ENCODE measurements around the gene IL18BP. TPM values are rescaled to one million over a fixed set of nuclear protein-coding genes. Genes with fewer than 3 reads are reported as not detected.

Gene IL18BP
- total and polyA plus RNA-seq, 2 donors (not counting 3 experiments of a cell fraction or from before 2014, with no cell fraction given), result 12.9 to 20.1 TPM

- no peak for FAIRE-seq
These were observed 1.1 kb upstream of the IL18BP start for GRCh38 chr11:71997594-71997993.

More at GRCh38 chr11:71997594-71997993, 1.1 kb upstream of the IL18BP start:
- intact Hi-C loops (cut with micrococcal nuclease) (no loop called here), dilution Hi-C loops (cut with MboI; ENCODE audit: extremely low pct_ligation_motif_present, low sequenced_read_pairs) (no loop called here)
- POLR2A ChIA-PET, result interaction anchor here (0.5 to 1.3 kb wide), 2 partner anchors 69 to 208 kb away, joined by 3 read pairs; partner anchors contain the start of genes RNF121 and XNDC1N
- peaks cover 8% of the 10 kb centered on the region for H3K4me1 ChIP-seq (ENCODE audit: control insufficient read depth, extremely low read depth, insufficient read depth, low read length)
- H2AFZ ChIP-seq (ENCODE audit: low read depth, low read length), result no peak overlapping the region
- no peak overlapping the region for H3K4me3 ChIP-seq (replicated peaks in 1 of 3; ENCODE audit: insufficient read depth in 1 of 3, low read depth in 1 of 3, low read length in 3 of 3)
- H3K27ac ChIP-seq (ENCODE audit: insufficient read depth, low read depth, low read length), result no peak overlapping the region
- H3K9ac ChIP-seq (replicated peaks; ENCODE audit: extremely low read depth, insufficient read depth, low read length), result no peak overlapping the region
- CTCF ChIA-PET, result interaction anchor here (1.2 kb wide), 1 partner anchor 20 kb away, joined by 3 read pairs; no protein-coding TSS in a partner anchor
- peaks cover 3 to 24% of the 10 kb centered on the region in 2 experiments for H3K36me3 ChIP-seq (ENCODE audit: control insufficient read depth in 2 of 2, extremely low read depth in 1 of 2, insufficient read depth in 2 of 2, low read length in 2 of 2)
- no peaks in the 10 kb centered on the region for H3K9me1 ChIP-seq (replicated peaks; ENCODE audit: control insufficient read depth, extremely low read depth, insufficient read depth, low read length)
- peaks cover 8% of the 10 kb centered on the region for H3K79me2 ChIP-seq (ENCODE audit: control insufficient read depth, insufficient read depth, low read length)
- no peak for TF ChIP-seq CTCF (IDR thresholded peaks at IDR 0.05; ENCODE audit: extremely low read depth in 1 of 2, insufficient read depth in 1 of 2, low read depth in 1 of 2, low read length in 2 of 2)
- TF ChIP-seq EZH2 (IDR thresholded peaks at IDR 0.05; ENCODE audit: borderline replicate concordance, low read depth, low read length, severe bottlenecking), result no peak
- no peak for TF ChIP-seq POLR2AphosphoS5 (IDR thresholded peaks at IDR 0.05; ENCODE audit: insufficient read depth, low read depth, low read length)
- TF ChIP-seq JUN (IDR thresholded peaks at IDR 0.05; ENCODE audit: borderline replicate concordance, insufficient read depth, insufficient read length, low read depth), result no peak
- no peak for TF ChIP-seq GATA2 (IDR thresholded peaks at IDR 0.05; ENCODE audit: insufficient read depth, insufficient read length, low read depth, low read length)
- no peak for TF ChIP-seq POLR2A (IDR thresholded peaks at IDR 0.05; ENCODE audit: low read depth, low read length)
- no peak for TF ChIP-seq FOS (IDR thresholded peaks at IDR 0.05; ENCODE audit: borderline replicate concordance, insufficient read depth, low read length)
- TF ChIP-seq MYC (IDR thresholded peaks at IDR 0.05; ENCODE audit: low read depth, low read length), result no peak
- no peak for TF ChIP-seq MAX (IDR thresholded peaks at IDR 0.05; ENCODE audit: insufficient read depth, insufficient read length)
- H3K4me2 ChIP-seq (ENCODE audit: insufficient read depth, low read length), result no peak overlapping the region
- no peaks in the 10 kb centered on the region for H3K9me3 ChIP-seq (replicated peaks; ENCODE audit: control insufficient read depth, insufficient read depth, low read length)
- no peak for DNase-seq (ENCODE audit: low read depth, low spot score)
- no peaks in the 10 kb centered on the region for H4K20me1 ChIP-seq (replicated peaks; ENCODE audit: control insufficient read depth, extremely low read depth, insufficient read depth, low read length)
- BruUV-seq (replicated peaks), result no TSS peak
- no peaks in the 10 kb centered on the region for H3K27me3 ChIP-seq (ENCODE audit: control insufficient read depth in 2 of 2, insufficient read depth in 2 of 2, low read length in 2 of 2)
